ENCODE data around the gene CHMP2A. TPM values are rescaled to one million over a fixed set of nuclear protein-coding genes. Genes with fewer than 3 reads are reported as not detected.
A peak's percentile ranks its signal among the peaks of the same experiment; 100 is the strongest.

The CHMP2A gene
- total and polyA plus RNA-seq, 2 experiments from 2014 or later: 88.4 to 196 TPM

- DNase-seq (ENCODE audit: low spot score): no peak
Measured at GRCh38 chr19:58584498-58585441, 29.9 kb upstream of the CHMP2A start.

GRCh38 chr19:58582985-58583384 lies 28.1 kb upstream of the CHMP2A start:
- DNase-seq (ENCODE audit: low spot score): no peak
- no peak overlapping the region for H3K4me3 ChIP-seq
- H4K20me1 ChIP-seq (ENCODE audit: insufficient read depth, poor library complexity, severe bottlenecking): no peaks in the 10 kb centered on the region
- no peak overlapping the region for H2AFZ ChIP-seq
- peaks cover 3% of the 10 kb centered on the region for H3K4me1 ChIP-seq (ENCODE audit: insufficient read depth)
- TF ChIP-seq CTCF (IDR thresholded peaks at IDR 0.05; ENCODE audit: poor library complexity): no peak
- no peak for TF ChIP-seq EZH2phosphoT487 (IDR thresholded peaks at IDR 0.05; ENCODE audit: low read depth, severe bottlenecking, unreplicated experiment)
- no peak for TF ChIP-seq EZH2 (IDR thresholded peaks at IDR 0.05; ENCODE audit: borderline replicate concordance)
- peaks cover 20% of the 10 kb centered on the region for H3K79me2 ChIP-seq
- no peak overlapping the region for H3K4me2 ChIP-seq
- no peaks in the 10 kb centered on the region for H3K9me3 ChIP-seq (ENCODE audit: low read depth)
- 97% methylated on average over 6 of the region's 6 CpGs for WGBS (ENCODE audit: low lambda C conversion rate, missing lambda C conversion rate)
- H3K27ac ChIP-seq: no peak overlapping the region
- no peaks in the 10 kb centered on the region for H3K9me2 ChIP-seq (replicated peaks; ENCODE audit: insufficient read depth)
- no peaks in the 10 kb centered on the region for H3K27me3 ChIP-seq
- no peaks in the 10 kb centered on the region for H3K36me3 ChIP-seq (replicated peaks; ENCODE audit: insufficient read depth, low read depth)

More at GRCh38 chr19:58584498-58585441, 29.9 kb upstream of the CHMP2A start:
- H3K4me2 ChIP-seq: no peak overlapping the region
- H3K79me2 ChIP-seq: peaks cover 5% of the 10 kb centered on the region
- no peaks in the 10 kb centered on the region for H3K27me3 ChIP-seq
- TF ChIP-seq EZH2phosphoT487 (IDR thresholded peaks at IDR 0.05; ENCODE audit: low read depth, severe bottlenecking, unreplicated experiment) (no peak), EZH2 (IDR thresholded peaks at IDR 0.05; ENCODE audit: borderline replicate concordance) (no peak), CTCF (IDR thresholded peaks at IDR 0.05; ENCODE audit: poor library complexity) (no peak)
- H3K36me3 ChIP-seq (replicated peaks; ENCODE audit: insufficient read depth, low read depth): no peaks in the 10 kb centered on the region
- 68% methylated on average over 9 of the region's 9 CpGs for WGBS (ENCODE audit: low lambda C conversion rate, missing lambda C conversion rate)
- H3K9me3 ChIP-seq (ENCODE audit: low read depth): no peaks in the 10 kb centered on the region
- H4K20me1 ChIP-seq (ENCODE audit: insufficient read depth, poor library complexity, severe bottlenecking): no peaks in the 10 kb centered on the region
- no peak overlapping the region for H2AFZ ChIP-seq
- no peak overlapping the region for H3K27ac ChIP-seq
- no peak overlapping the region for H3K4me3 ChIP-seq
- no peaks in the 10 kb centered on the region for H3K9me2 ChIP-seq (replicated peaks; ENCODE audit: insufficient read depth)
- peaks cover 3% of the 10 kb centered on the region for H3K4me1 ChIP-seq (ENCODE audit: insufficient read depth)

DNA sequence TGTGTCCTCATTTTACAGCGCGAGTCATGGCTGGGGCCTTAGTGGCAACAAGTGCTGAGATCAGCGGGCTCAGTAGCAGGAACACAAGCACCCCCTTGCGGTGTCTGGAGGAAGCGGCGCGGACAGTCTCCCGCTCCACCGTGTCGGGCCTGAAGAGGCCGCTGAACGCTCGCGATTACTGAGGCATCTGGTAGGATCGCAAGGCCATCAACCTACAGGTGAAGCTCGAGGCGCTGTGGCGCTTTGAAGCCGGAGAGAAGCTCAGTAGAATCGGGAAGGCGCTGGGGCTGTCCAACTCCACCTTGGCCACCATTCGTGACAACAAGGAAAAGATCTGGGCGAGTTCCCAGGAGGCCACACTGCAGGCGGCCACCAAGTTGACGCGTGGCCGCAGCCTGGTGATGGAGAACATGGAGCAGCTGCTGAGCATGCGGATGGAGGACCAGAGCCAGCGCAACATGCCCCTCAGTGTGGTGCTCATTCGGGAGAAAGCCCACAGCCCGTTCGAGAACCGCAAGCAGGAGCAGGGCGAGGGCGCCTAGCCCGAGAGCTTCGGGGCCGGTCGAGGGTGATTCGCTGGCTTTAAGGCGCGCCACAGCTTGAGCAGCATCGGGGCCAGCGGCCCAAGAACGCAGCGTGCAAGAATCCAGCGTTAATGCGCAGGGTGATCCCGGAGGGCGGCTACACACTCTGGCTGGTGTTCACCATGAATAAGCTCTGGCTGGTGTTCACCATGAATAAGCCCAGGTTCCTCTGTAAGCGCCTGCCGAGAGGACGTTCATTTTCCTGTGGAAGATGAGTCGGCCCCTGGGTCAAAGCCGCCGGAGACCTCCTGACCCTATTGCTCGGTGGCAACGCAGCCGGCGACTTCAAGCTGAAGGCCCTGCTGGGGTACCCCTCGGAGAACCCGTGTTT lies 26.6 kb upstream of the CHMP2A start:
- no peaks in the 10 kb centered on the region for H4K20me1 ChIP-seq (ENCODE audit: insufficient read depth, poor library complexity, severe bottlenecking)
- DNase-seq (ENCODE audit: low spot score): peak; percentile 91
- TF ChIP-seq CTCF (IDR thresholded peaks at IDR 0.05; ENCODE audit: poor library complexity): peak; percentile 95
- TF ChIP-seq EZH2phosphoT487 (IDR thresholded peaks at IDR 0.05; ENCODE audit: low read depth, severe bottlenecking, unreplicated experiment): no peak
- H3K9me2 ChIP-seq (replicated peaks; ENCODE audit: insufficient read depth): no peaks in the 10 kb centered on the region
- H3K27ac ChIP-seq: peak overlapping the region; percentile 59
- no peak overlapping the region for H2AFZ ChIP-seq
- peaks cover 35% of the 10 kb centered on the region for H3K79me2 ChIP-seq
- peaks cover 3% of the 10 kb centered on the region for H3K4me1 ChIP-seq (ENCODE audit: insufficient read depth)
- no peak overlapping the region for H3K4me3 ChIP-seq
- H3K4me2 ChIP-seq: no peak overlapping the region
- H3K27me3 ChIP-seq: no peaks in the 10 kb centered on the region
- 74% methylated on average over 60 of the region's 62 CpGs for WGBS (ENCODE audit: low lambda C conversion rate, missing lambda C conversion rate)
- no peaks in the 10 kb centered on the region for H3K36me3 ChIP-seq (replicated peaks; ENCODE audit: insufficient read depth, low read depth)
- H3K9me3 ChIP-seq (ENCODE audit: low read depth): no peaks in the 10 kb centered on the region

Measured in hepatocyte (in vitro differentiated cells).